OCI-LY3 (cell line): ENCODE results near the gene ABCC5.

Experiments used
- CTCF ChIP-seq: fragments of 200-600, 300-600 bp; sonication (generic); IDR thresholded peaks from 2 replicates; pipeline ENCODE4 v1.5.1; 2014; ENCODE audit warnings: antibody characterized with exemption, low read length, low read depth
- EZH2phosphoT487 ChIP-seq: fragments of 200-600 bp; shearing (Covaris generic); IDR thresholded peaks from 2 replicates; pipeline ENCODE4 v1.6.1; 2018; ENCODE audit warnings: antibody characterized with exemption, mixed run types, low read depth

GRCh38 chr3:183988216-183988790 is 29.4 kb downstream of the ABCC5 start:
- no peak for TF ChIP-seq CTCF
- no peak for TF ChIP-seq EZH2phosphoT487
